Measurements from ENCODE around the gene YKT6. TPM values are rescaled to one million over a fixed set of nuclear protein-coding genes. Genes with fewer than 3 reads are reported as not detected.

The YKT6 gene
- total and polyA plus RNA-seq, 11 donors, result 28.5 to 133 (median 46.6) TPM

- intact Hi-C loops (cut with DNase I), result loop anchor here in 2 of 10 donors (5.0 to 10.0 kb wide), 2 partner anchors 330 to 332 kb away; no protein-coding TSS in a partner anchor
- H3K36me3 ChIP-seq, result peaks cover 0 to 3% (median 0%) of the 10 kb centered on the region in 9 donors
- H3K27ac ChIP-seq, result no peak overlapping the region
- no peaks in the 10 kb centered on the region for H3K27me3 ChIP-seq
- H3K4me1 ChIP-seq, result peaks cover 0 to 6% (median 0%) of the 10 kb centered on the region in 12 donors
- no peak overlapping the region for H3K4me3 ChIP-seq
- no peak for TF ChIP-seq POLR2A (IDR thresholded peaks at IDR 0.05)
- TF ChIP-seq CTCF (IDR thresholded peaks at IDR 0.05), result no peak
- ATAC-seq (no peak), DNase-seq (no peak)
- WGBS, 4 donors, result 81 to 87% (median 86%) methylated on average over 12 to 13 of the region's 13 CpGs
- H3K9me3 ChIP-seq, result no peaks in the 10 kb centered on the region
These were observed 31.6 kb downstream of the YKT6 start for GRCh38 chr7:44232396-44232795.

- Histone ChIP-seq H3K36me3 (peaks cover 0 to 3% (median 0%) of the 10 kb centered on the region in 9 donors), H3K9me3 (no peaks in the 10 kb centered on the region), H3K4me1 (peaks cover 0 to 6% (median 0%) of the 10 kb centered on the region in 12 donors), H3K27me3 (no peaks in the 10 kb centered on the region), H3K4me3 (no peak overlapping the region), H3K27ac (no peak overlapping the region)
- DNase-seq, result no peak
- WGBS, 4 donors, result 70 to 80% (median 74%) methylated on average over 13 to 22 of the region's 22 CpGs
- ATAC-seq, result no peak
- intact Hi-C loops (cut with DNase I), result loop anchor here in 2 of 10 donors (5.0 to 10.0 kb wide), 2 partner anchors 329 to 332 kb away; no protein-coding TSS in a partner anchor
- TF ChIP-seq CTCF (IDR thresholded peaks at IDR 0.05) (no peak), POLR2A (IDR thresholded peaks at IDR 0.05) (no peak)
These were observed 32.3 kb downstream of the YKT6 start for GRCh38 chr7:44232901-44233715.

GRCh38 chr7:44235066-44235465 lies 34.3 kb downstream of the YKT6 start:
- Histone ChIP-seq H3K9me3 (no peaks in the 10 kb centered on the region), H3K4me1 (peaks cover 0 to 6% (median 0%) of the 10 kb centered on the region in 12 donors), H3K36me3 (peaks cover 0 to 7% (median 0%) of the 10 kb centered on the region in 9 donors), H3K4me3 (no peak overlapping the region), H3K27ac (no peak overlapping the region), H3K27me3 (no peaks in the 10 kb centered on the region)
- ATAC-seq (no peak), DNase-seq (no peak)
- TF ChIP-seq CTCF (IDR thresholded peaks at IDR 0.05) (no peak), POLR2A (IDR thresholded peaks at IDR 0.05) (no peak)
- 82 to 93% (median 89%) methylated on average over 3 to 8 of the region's 8 CpGs for WGBS, 4 donors
- intact Hi-C loops (cut with DNase I), result loop anchor here in 1 of 10 donors (10.0 kb wide), 1 partner anchor 330 kb away; no protein-coding TSS in a partner anchor

- TF ChIP-seq CTCF (IDR thresholded peaks at IDR 0.05) (no peak), POLR2A (IDR thresholded peaks at IDR 0.05) (no peak)
- WGBS, 4 donors, result 65 to 76% (median 70%) methylated on average over 14 to 22 of the region's 22 CpGs
These were observed 35.0 kb downstream of the YKT6 start for GRCh38 chr7:44235582-44236332.

More at GRCh38 chr7:44235582-44236332, 35.0 kb downstream of the YKT6 start:
- Histone ChIP-seq H3K9me3 (no peaks in the 10 kb centered on the region), H3K36me3 (peaks cover 0 to 7% (median 0%) of the 10 kb centered on the region in 9 donors), H3K27me3 (no peaks in the 10 kb centered on the region), H3K4me1 (peaks cover 0 to 6% (median 0%) of the 10 kb centered on the region in 12 donors), H3K4me3 (no peak overlapping the region), H3K27ac (no peak overlapping the region)
- DNase-seq (no peak), ATAC-seq (no peak)
- intact Hi-C loops (cut with DNase I), result loop anchor here in 1 of 10 donors (10.0 kb wide), 1 partner anchor 329 kb away; no protein-coding TSS in a partner anchor
